HG03565 (cell line): Measurements from ENCODE around the gene CHRNA7.
"Not testable (repeated sequence)": the region's sequence is repeated elsewhere in the genome, so short reads cannot be mapped to it uniquely, and the experiment has no call there.

Experiments
- ATAC-seq: cut with Tn5 transposase; IDR thresholded peaks from one replicate; pipeline ENCODE4 v1.9.1; 2021; ENCODE audit warnings: mild to moderate bottlenecking, moderate library complexity; ENCODE audit not compliant: unreplicated experiment

CHRNA7 gene

GRCh38 chr15:32166270-32166669, 136.0 kb downstream of the CHRNA7 start:
- ATAC-seq: not testable (repeated sequence)

DNA sequence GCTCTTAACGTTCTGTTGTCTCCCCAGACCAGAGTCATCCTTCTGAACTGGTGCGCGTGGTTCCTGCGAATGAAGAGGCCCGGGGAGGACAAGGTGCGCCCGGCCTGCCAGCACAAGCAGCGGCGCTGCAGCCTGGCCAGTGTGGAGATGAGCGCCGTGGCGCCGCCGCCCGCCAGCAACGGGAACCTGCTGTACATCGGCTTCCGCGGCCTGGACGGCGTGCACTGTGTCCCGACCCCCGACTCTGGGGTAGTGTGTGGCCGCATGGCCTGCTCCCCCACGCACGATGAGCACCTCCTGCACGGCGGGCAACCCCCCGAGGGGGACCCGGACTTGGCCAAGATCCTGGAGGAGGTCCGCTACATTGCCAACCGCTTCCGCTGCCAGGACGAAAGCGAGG, 137.6 kb downstream of the CHRNA7 start:
- not testable (repeated sequence) for ATAC-seq

DNA sequence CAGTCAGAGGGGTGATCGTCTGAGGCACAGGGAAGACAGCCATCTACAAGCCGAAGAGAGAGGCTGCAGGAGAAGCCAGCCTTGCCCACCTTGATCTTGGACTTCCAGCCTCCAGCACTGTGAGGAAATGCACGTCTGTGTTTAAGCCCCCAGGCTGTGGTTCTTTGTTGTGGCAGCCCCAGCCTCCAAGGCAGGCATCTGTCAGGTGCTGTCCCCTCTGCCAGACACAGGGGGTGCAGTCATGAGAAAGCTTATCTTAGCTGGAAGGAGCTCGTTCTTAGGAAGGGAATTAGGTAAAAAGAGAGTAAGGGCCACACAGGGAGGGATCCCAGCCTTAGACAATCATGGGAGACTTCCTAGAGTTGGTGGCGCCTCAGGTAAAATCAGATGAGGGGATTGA, 150.3 kb downstream of the CHRNA7 start:
- not testable (repeated sequence) for ATAC-seq

DNA sequence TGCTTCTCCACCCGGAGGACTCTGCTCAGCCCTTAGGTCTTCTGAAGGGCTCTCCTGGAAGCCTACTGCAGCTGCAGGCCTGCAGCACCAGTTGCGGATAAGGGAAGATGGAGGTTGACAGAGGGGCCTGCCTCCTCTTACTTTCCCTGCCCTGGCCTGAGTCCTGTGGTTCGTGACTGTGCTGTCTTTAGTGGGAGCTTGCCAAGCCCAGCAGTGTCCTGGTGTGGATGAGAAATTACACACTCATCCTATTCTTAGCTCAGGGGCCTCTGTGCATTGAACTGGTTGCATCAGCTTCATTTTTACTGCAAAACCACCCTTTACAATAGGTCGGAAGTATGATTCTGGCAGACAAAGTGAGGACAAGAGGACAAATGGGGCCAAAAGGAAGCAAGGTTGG, 163.5 kb downstream of the CHRNA7 start:
- ATAC-seq: not testable (repeated sequence)

DNA sequence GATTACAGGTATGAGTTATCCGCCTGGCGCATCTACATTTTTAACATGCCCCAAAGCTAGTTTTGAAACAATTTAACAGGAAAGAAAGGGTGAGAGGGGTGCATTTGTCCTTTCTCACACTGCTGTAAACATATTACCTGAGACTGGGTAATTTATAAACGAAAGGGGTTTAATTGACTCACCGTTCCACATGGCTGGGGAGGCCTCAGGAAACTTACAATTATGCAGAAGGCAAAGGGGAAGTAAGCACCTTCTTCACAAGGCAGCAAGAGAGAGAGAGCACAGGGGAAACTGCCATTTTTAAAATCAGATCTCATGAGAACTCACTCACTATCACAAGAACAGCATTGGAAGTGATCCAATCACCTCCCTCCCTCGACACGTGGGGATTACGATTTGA, 165.9 kb downstream of the CHRNA7 start:
- ATAC-seq: peak; percentile 51

DNA sequence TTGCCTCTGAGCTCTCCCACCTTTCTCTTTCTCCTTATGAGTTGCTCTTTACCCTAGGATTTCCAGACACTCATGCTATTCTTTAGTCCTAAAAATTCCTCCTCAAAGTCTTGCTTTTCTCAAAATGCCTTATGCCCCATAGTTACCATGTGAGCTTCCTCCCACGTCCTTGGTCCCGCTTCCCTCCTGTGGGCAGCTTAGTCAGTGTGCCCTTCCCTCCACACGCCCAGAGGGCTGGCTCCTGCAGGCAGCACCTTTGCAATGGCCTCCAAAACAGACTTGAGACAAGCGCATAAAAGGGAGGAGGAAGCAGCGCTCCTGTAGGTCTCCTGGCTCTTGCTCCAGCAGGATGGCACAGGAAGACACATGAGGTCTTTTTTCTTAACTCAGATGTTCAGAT, 168.6 kb downstream of the CHRNA7 start:
- ATAC-seq: not testable (repeated sequence)

GRCh38 chr15:32209081-32209480, 178.8 kb downstream of the CHRNA7 start:
- not testable (repeated sequence) for ATAC-seq

DNA sequence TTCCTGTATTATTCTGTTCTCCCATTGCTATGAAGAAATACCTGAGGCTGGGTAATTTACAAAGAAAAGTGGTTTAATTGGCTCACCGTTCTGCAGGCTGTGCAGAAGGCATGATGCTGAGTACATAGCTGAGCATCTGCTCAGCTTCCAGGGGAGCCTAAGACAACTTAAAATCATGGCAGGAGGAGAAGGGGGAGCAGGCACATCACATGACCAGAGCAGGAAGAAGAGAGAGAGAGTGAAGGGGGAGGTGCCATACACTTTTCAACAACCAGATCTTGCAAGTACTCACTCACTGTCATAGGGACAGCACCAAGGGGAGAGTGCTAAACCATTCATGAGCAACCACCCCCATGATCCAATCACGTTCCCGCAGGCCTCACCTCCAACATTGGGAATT, 188.4 kb downstream of the CHRNA7 start:
- ATAC-seq: no peak
